Uterus (tissue), 4 donors: Measurements from ENCODE around the gene ACAP3. TPM values are rescaled to one million over a fixed set of nuclear protein-coding genes. Genes with fewer than 3 reads are reported as not detected.

Experiments used
- DNase-seq, 2 donors: peaks; one replicate each; pipeline ENCODE4 v3.0.0-alpha.2; 2019 to 2020
- H3K27ac ChIP-seq, 2 donors: fragments of 200-600 bp; sonication (generic); 1 replicate in 1 of 2; 2 replicates in 1 of 2; pipeline ENCODE4 v1.5.1; 2016 to 2018
- H3K27me3 ChIP-seq, 2 donors: fragments of 200-600 bp; sonication (generic); one replicate each; pipeline ENCODE4 v1.5.1; 2018 to 2019; ENCODE audit warnings: control low read depth in 1 of 2
- H3K36me3 ChIP-seq, 2 donors: fragments of 200-600 bp; sonication (generic); one replicate each; pipeline ENCODE4 v1.5.1; 2019; ENCODE audit warnings: control low read depth in 1 of 2
- H3K4me1 ChIP-seq, 2 donors: fragments of 200-600 bp; sonication (generic); one replicate each; pipeline ENCODE4 v1.5.1; 2018 to 2019; ENCODE audit warnings: control low read depth in 1 of 2
- H3K4me3 ChIP-seq, 2 donors: fragments of 200-600 bp; sonication (generic); 1 replicate in 1 of 2; 2 replicates in 1 of 2; pipeline ENCODE4 v1.5.1; 2018 to 2019; ENCODE audit warnings: mild to moderate bottlenecking in 1 of 2
- H3K9me3 ChIP-seq, 2 donors: fragments of 200-600 bp; sonication (generic); one replicate each; pipeline ENCODE4 v1.5.1; 2019; ENCODE audit warnings: control low read depth in 1 of 2
- POLR2A ChIP-seq, 2 donors: fragments of 450-650 bp; IDR thresholded peaks; one replicate each; pipeline ENCODE4 v1.6.1; 2016; ENCODE audit warnings: antibody characterized with exemption in 2 of 2, mild to moderate bottlenecking in 1 of 2, moderate library complexity in 1 of 2
- intact Hi-C: fragments of 100-400 bp; cut with DNase I; formaldehyde crosslinking; loops from one replicate; pipeline ENCODE4 v1.15.1; 2023; ENCODE audit warnings: low total_unique reads
- total RNA-seq, 4 donors: library from RNA; depleted of rRNA in 3 of 4; stranded (reverse); fragments of >200 nt in 3 of 4; gene quantifications; one replicate each; pipeline versions ENCODE4 v1.1.0 to v1.2.4, GENCODE V29; 2014 to 2023
- TF ChIP-seq, protein P1 (sequence below), 4 experiments: fragments of 200-600 bp in 2 of 4; fragments of 450-650 bp in 2 of 4; sonication (generic) in 2 of 4; IDR thresholded peaks; one replicate each; pipeline ENCODE4 v1.5.1; 2016 to 2019; ENCODE audit warnings: antibody characterized with exemption in 4 of 4, mild to moderate bottlenecking in 2 of 4, moderate library complexity in 1 of 4
- donor health status: DM: yes; HTN: yes; CAD: no.

Gene ACAP3
- total RNA-seq, 4 donors from 2014 or later: 11.2 to 98.5 (median 44.0) TPM

GRCh38 chr1:1246577-1247340 lies 61.0 kb downstream of the ACAP3 start, which contains the start of gene C1QTNF12:
Gene C1QTNF12 (minus strand): TSS chr1:1246722. CDS start chr1:1246690, 32 bp downstream.
- intact Hi-C loops: no loop called here
- no peak within 1 kb of the TSS for H3K27ac ChIP-seq
- H3K36me3 ChIP-seq: no peaks in the 10 kb centered on the region
- DNase-seq: no peak
- H3K4me1 ChIP-seq: peaks cover 0 to 9% of the 10 kb centered on the region in 2 donors
- TF ChIP-seq, protein P1, sequence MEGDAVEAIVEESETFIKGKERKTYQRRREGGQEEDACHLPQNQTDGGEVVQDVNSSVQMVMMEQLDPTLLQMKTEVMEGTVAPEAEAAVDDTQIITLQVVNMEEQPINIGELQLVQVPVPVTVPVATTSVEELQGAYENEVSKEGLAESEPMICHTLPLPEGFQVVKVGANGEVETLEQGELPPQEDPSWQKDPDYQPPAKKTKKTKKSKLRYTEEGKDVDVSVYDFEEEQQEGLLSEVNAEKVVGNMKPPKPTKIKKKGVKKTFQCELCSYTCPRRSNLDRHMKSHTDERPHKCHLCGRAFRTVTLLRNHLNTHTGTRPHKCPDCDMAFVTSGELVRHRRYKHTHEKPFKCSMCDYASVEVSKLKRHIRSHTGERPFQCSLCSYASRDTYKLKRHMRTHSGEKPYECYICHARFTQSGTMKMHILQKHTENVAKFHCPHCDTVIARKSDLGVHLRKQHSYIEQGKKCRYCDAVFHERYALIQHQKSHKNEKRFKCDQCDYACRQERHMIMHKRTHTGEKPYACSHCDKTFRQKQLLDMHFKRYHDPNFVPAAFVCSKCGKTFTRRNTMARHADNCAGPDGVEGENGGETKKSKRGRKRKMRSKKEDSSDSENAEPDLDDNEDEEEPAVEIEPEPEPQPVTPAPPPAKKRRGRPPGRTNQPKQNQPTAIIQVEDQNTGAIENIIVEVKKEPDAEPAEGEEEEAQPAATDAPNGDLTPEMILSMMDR (IDR thresholded peaks at IDR 0.05): no peak
- TF ChIP-seq POLR2A (IDR thresholded peaks at IDR 0.05): no peak
- peaks cover 0 to 8% of the 10 kb centered on the region in 2 donors for H3K27me3 ChIP-seq
- no peak within 1 kb of the TSS for H3K4me3 ChIP-seq
- no peaks in the 10 kb centered on the region for H3K9me3 ChIP-seq

- intact Hi-C loops: no loop called here
- peaks cover 0 to 8% of the 10 kb centered on the region in 2 donors for H3K27me3 ChIP-seq
- no peak overlapping the region for H3K4me3 ChIP-seq
Measured at GRCh38 chr1:1245817-1246576, 61.7 kb downstream of the ACAP3 start.

DNA sequence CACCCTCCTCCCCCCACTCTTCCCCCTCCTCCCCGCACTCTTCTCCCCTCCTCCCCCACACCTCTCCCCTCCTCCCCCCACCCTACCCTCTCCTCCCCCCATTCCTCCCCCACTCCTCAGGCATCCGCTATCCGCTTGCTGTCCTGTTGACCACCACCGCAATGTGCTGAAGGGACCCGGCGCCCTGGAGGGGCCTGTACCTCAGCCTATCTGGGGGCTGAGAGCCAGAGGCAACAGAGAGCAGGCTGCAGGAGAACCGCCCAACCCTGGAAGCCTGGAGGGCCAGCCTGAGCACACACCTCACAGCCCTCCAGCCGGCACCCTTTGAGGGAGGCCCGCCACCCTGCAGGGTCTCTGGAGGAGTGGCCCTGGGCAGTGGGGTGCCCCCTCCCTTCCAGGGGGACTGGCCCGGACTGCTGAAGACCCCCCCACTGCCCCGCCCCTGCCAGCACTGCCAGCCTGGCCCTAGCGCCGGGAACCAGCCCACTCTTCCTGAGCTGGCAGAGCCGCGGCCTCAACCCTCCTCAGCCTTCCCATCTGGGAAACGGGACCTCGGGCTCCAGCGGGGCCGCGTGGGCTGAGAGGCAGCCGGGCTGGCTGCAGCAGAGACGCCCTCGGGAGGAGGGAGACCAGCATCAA lies 62.4 kb downstream of the ACAP3 start:
- H3K27me3 ChIP-seq: peaks cover 0 to 8% of the 10 kb centered on the region in 2 donors

More at GRCh38 chr1:1245817-1246576, 61.7 kb downstream of the ACAP3 start:
- Histone ChIP-seq H3K9me3 (no peaks in the 10 kb centered on the region), H3K36me3 (no peaks in the 10 kb centered on the region), H3K4me1 (peaks cover 0 to 9% of the 10 kb centered on the region in 2 donors), H3K27ac (no peak overlapping the region)
- no peak for TF ChIP-seq POLR2A (IDR thresholded peaks at IDR 0.05)
- TF ChIP-seq, protein P1 (IDR thresholded peaks at IDR 0.05): no peak
- no peak for DNase-seq

GRCh38 chr1:1244192-1244811 lies 63.4 kb downstream of the ACAP3 start:
- Histone ChIP-seq H3K4me1 (peaks cover 0 to 9% of the 10 kb centered on the region in 2 donors), H3K27me3 (peaks cover 0 to 9% of the 10 kb centered on the region in 2 donors), H3K9me3 (no peaks in the 10 kb centered on the region), H3K36me3 (no peaks in the 10 kb centered on the region), H3K27ac (no peak overlapping the region), H3K4me3 (no peak overlapping the region)
- DNase-seq: no peak
- TF ChIP-seq, protein P1 (IDR thresholded peaks at IDR 0.05): no peak
- no peak for TF ChIP-seq POLR2A (IDR thresholded peaks at IDR 0.05)
- intact Hi-C loops: no loop called here

More for the DNA sequence above, 62.4 kb downstream of the ACAP3 start:
- Histone ChIP-seq H3K4me3 (no peak overlapping the region), H3K36me3 (no peaks in the 10 kb centered on the region), H3K4me1 (peaks cover 0 to 9% of the 10 kb centered on the region in 2 donors), H3K9me3 (no peaks in the 10 kb centered on the region), H3K27ac (no peak overlapping the region)
- intact Hi-C loops: no loop called here
- DNase-seq: no peak
- TF ChIP-seq, protein P1 (IDR thresholded peaks at IDR 0.05): no peak
- TF ChIP-seq POLR2A (IDR thresholded peaks at IDR 0.05): no peak
